Occipital lobe (tissue), 2 donors: Measurements from ENCODE around the gene OR6C1. TPM values are rescaled to one million over a fixed set of nuclear protein-coding genes. Genes with fewer than 3 reads are reported as not detected.
"Not testable (repeated sequence)": the region's sequence is repeated elsewhere in the genome, so short reads cannot be mapped to it uniquely, and the experiment has no call there.

Experiments
- DNase-seq: peaks from one replicate; lab custom pipeline; 2025; lab: John Stamatoyannopoulos, UW
- total RNA-seq: library from RNA; depleted of rRNA; stranded (reverse); fragments of >200 nt; gene quantifications from one replicate; pipeline ENCODE4 v1.2.3, GENCODE V29; 2014

Gene OR6C1
- total RNA-seq = not detected

DNA sequence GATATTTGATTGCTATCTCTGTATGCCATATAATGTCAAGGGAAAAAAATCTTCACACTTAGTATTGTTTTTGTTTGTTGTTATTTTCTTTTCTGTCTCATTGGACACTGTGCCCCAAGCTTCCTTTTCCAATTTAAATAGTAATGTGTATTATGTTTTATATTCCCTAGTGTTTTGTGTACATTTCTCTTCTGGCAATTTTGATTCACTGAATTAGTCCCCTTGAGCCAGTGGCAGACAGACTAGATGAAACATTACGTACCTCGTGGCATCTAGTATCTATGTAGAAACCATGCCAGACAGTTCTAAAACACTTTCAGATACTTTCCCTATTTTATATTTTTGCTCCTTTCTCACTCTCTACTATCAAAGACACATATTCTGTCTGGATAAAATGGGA, at the start of gene OR6C1:
Gene OR6C1, plus strand, starts transcription at position 301 of the 400 bp plus-strand sequence. CDS start 6,257 bp downstream, outside the sequence.
- no peak for DNase-seq

DNA sequence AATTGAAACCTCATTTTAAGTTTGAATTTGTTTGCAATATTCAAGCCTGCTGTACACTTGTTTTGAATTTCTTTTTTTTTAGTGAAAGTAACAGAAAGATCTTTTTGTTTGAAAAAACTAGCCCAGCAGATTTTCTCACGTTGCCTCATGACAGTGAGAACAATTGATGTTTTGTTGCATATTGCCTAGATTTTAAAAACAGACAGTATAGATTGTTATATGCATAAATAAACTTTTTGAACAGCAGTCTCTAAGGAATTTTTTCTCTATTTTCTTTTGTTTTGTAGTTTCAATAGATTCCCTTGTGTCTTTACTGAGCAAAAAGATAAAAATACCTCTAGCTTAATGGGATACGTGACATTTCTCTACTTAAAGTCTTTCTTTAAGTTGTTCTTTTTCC, 33.2 kb upstream of the OR6C1 start:
- no peak for DNase-seq

DNA sequence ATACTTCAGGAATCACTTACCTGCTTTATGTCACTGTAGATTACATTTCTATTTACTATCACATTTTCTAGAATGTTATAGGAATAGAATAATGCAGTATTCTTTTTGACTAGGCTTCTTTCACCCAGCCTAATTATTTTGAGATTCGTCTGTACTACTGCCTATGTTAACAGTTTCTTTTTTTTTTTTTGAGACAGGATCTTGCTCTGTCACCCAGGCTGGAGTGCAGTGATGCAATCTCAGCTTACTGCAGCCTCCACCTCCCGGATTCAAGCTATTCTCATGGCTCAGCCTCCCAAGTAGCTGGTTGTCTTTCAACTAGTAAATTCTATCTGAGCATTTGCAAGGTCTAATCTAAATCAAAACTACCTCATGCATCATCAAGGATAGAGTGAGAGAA, 24.1 kb upstream of the OR6C1 start:
- no peak for DNase-seq

DNA sequence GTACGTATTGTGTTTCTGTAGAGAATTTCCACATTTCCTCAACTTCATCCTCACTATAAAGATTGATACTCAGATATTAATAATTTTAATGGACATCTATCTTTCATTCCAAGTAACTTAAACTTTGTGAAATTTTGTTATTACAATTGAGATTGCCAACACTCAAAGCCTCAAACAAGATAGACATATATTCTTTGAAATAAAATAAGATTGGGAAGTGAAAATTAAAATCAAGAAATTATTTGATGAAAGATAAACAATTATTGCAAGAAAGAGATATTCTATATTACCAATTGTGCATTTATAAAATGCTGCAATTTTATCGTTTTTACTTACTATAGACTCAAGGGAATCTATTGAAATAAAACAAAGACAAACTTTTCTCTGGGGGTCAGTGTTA, 17.7 kb upstream of the OR6C1 start, which contains the start of gene OR6C6:
Gene OR6C6, minus strand, starts transcription at position 101 of the 400 bp plus-strand sequence. CDS start 1,337 bp downstream, outside the sequence.
- no peak for DNase-seq

DNA sequence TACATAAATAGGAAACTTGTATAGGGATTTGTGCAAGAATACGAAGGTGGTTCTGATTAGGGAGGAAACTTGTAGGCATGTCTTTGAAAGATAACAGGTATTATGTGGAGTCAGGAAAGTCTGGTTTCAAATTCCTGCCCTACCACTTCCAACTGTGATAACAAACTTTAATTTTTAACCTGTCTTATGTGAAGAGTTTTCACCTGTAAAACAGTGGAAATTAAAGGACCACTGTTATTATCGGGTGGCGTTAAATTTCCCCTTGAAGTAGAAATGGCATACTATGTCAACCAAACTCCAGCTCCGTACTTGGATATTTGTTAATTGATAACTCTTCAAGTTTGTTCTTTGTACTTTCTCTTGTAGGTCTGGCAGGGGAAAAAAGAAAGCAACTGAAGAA, 6.1 kb downstream of the OR6C1 start:
- DNase-seq = no peak

DNA sequence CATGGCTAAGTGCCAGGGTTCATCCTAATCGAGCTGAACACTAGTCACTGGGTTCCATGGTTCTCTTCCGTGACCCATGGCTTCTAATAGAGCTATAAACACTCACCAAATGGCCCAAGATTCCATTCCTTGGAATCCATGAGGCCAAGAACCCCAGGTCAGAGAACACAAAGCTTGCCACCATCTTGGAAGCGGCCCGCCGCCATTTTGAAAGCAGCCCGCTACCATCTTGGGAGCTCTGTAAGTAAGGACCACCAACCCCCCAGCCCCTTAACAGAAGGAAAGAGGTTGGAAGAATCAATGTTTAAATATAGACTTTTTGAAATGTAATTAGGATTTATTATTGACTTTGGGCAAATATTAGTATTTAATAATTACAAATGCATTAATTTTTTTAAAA, 11.7 kb downstream of the OR6C1 start:
- not testable (repeated sequence) for DNase-seq

DNA sequence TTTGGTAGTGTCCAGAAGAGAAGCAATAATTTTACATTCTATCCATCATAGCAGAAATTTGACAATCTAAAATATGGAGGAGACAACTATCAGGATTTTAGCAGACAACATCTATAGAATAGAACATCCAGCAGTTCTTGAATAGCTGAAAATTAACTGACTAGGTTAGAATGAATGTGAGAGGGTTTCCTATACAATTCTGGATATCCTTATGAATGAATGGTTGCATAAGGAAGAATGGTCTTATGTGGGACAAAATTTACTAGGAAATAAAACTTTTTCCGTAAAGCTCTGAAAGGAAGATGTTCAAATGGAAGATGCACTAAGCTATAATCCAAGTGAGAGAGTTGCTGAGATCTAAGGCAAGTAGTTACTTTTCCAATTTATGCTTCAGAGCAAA, 16.3 kb downstream of the OR6C1 start, which contains the start of gene OR6C3:
Gene OR6C3, plus strand, starts transcription at position 301 of the 400 bp plus-strand sequence. CDS start 955 bp downstream, outside the sequence.
- DNase-seq = no peak

GRCh38 chr12:55336002-55336401, 21.9 kb downstream of the OR6C1 start:
- no peak for DNase-seq

DNA sequence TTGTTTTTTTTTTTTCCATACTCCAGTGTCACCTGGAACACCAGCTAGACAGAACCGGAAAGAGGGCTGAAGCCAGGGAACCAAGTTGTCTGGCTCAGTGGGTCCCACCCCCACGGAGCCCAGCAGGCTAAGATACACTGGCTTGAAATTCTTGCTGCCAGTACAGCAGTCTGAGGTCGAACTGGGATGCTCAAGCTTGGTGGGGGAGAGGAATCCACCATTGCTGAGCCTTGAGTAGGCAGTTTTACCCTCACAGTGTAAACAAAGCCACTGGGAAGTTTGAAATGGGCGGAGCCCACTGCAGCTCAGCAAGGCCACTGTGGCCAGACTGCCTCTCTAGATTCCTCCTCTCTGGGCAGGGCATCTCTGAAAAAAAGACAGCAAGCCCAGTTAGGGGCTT, 41.2 kb downstream of the OR6C1 start:
- not testable (repeated sequence) for DNase-seq

GRCh38 chr12:55362675-55363074, 48.5 kb downstream of the OR6C1 start, which contains the start of gene OR6C75:
Gene OR6C75 (plus strand): TSS chr12:55362975. CDS start chr12:55365111, 2,136 bp downstream.
- DNase-seq = no peak

DNA sequence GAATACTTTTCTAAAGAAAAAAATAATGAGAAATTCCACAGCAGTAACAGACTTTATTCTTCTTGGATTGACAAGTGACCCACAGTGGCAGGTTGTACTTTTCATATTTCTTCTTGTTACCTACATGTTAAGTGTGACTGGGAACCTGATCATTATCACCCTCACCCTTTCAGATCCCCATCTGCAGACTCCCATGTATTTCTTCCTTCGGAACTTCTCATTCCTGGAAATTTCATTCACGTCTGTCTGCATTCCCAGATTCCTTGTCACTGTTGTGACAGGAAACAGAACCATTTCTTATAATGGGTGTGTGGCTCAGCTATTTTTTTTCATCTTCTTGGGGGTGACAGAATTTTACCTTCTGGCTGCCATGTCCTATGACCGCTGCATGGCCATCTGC, 50.9 kb downstream of the OR6C1 start:
- no peak for DNase-seq

Other genes starting within 250 kb of the OR6C1 start
- 0.16 TPM for gene OR9K2, start 187.9 kb upstream of the OR6C1 start, total RNA-seq
- not detected for gene OR10A7, start 93.3 kb upstream of the OR6C1 start, total RNA-seq
- gene OR6C74, start 69.7 kb upstream of the OR6C1 start, total RNA-seq = not detected
- not detected for gene OR6C6, start 17.8 kb upstream of the OR6C1 start, total RNA-seq
- gene OR6C3, start 16.4 kb downstream of the OR6C1 start, total RNA-seq = not detected
- gene OR6C75, start 48.6 kb downstream of the OR6C1 start, total RNA-seq = not detected
- gene OR6C65, start 86.2 kb downstream of the OR6C1 start, total RNA-seq = not detected
- gene OR6C76, start 111.9 kb downstream of the OR6C1 start, total RNA-seq = not detected
- gene OR6C2, start 129.7 kb downstream of the OR6C1 start, total RNA-seq = not detected
- gene OR6C70, start 155.8 kb downstream of the OR6C1 start, total RNA-seq = not detected
- not detected for gene OR6C68, start 178.0 kb downstream of the OR6C1 start, total RNA-seq
- gene OR6C4, start 235.3 kb downstream of the OR6C1 start, total RNA-seq = not detected